ENCODE results near the gene FOXI1.

DNA sequence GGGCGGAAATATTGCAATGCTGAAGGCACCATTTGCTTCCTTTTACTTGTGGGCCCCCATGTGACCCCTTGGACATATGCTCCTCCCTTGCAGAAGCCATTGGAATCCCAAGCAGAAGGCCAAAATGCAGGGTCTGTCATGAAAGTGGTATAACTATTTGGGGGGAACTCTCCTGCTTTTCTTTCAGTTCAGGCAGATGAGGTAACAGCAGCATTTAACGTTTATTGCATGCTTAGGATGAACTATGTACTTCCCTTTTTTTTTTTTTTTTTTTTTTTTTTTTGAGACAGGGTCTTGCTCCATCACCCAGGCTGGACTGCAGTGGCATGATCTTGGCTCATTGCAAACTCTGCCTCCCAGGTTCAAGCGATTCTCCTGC, 7.8 kb downstream of the FOXI1 start:
- TF ChIP-seq TCF7L2 (IDR thresholded peaks at IDR 0.05; ENCODE audit: borderline replicate concordance, extremely low read depth, insufficient read depth, insufficient read length) (no peak), POLR2A (IDR thresholded peaks at IDR 0.05; ENCODE audit: borderline replicate concordance, extremely low read depth, insufficient read depth, insufficient read length) (no peak), ZFX (IDR thresholded peaks at IDR 0.05) (no peak)
- TF ChIP-seq, protein P1, sequence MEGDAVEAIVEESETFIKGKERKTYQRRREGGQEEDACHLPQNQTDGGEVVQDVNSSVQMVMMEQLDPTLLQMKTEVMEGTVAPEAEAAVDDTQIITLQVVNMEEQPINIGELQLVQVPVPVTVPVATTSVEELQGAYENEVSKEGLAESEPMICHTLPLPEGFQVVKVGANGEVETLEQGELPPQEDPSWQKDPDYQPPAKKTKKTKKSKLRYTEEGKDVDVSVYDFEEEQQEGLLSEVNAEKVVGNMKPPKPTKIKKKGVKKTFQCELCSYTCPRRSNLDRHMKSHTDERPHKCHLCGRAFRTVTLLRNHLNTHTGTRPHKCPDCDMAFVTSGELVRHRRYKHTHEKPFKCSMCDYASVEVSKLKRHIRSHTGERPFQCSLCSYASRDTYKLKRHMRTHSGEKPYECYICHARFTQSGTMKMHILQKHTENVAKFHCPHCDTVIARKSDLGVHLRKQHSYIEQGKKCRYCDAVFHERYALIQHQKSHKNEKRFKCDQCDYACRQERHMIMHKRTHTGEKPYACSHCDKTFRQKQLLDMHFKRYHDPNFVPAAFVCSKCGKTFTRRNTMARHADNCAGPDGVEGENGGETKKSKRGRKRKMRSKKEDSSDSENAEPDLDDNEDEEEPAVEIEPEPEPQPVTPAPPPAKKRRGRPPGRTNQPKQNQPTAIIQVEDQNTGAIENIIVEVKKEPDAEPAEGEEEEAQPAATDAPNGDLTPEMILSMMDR (IDR thresholded peaks at IDR 0.05 in 2 of 3, conservative IDR thresholded peaks at IDR 0.05 in 1 of 3; ENCODE audit: borderline replicate concordance in 1 of 3, insufficient read depth in 1 of 3, low read depth in 2 of 3, low read length in 2 of 3), result no peak

All from HCT116 (cell line).